Midbrain (tissue), 1 donor: Measurements from ENCODE around the gene RBMS1.

ENCODE experiments used
- DNase-seq: peaks from one replicate; lab custom pipeline; 2025; lab: John Stamatoyannopoulos, UW

RBMS1 gene

DNA sequence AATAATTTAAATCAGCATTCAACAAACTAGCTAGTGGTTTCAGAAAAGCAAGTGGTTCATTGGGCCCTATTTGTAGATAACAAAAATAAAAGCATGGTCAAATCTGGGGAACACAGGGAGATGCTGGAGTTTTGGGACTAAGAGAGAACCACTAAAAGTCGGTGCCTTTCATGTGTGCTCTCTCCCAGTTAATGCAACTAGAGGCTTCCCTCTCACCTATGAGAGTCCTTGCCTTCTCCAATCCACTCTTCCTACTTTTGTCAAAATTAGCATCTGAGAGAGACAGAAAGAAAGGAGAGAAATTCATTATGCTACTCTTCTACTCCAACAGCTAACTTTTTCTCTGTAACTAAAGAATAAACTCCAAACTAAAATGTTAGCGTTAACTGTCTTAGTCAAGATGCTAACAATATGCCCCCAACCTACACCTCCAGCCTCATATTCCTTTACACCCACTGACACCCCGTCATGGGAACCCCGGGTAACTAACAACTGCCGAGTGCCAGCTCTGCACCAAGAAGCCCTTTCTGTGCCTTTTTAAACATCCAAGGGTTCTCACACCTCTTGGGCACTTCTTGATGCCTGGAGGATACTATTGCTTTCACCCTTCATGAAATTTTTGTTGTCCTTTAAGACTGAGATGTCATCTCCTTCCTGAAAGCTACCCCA, 133.4 kb downstream of the RBMS1 start:
- DNase-seq: no peak

GRCh38 chr2:160358046-160358445, 135.6 kb downstream of the RBMS1 start:
- DNase-seq: no peak

GRCh38 chr2:160356485-160356884, 137.1 kb downstream of the RBMS1 start:
- no peak for DNase-seq

- no peak for DNase-seq
Measured at GRCh38 chr2:160355080-160355479, 138.5 kb downstream of the RBMS1 start.

GRCh38 chr2:160354677-160355076, 138.9 kb downstream of the RBMS1 start:
- DNase-seq: no peak

DNA sequence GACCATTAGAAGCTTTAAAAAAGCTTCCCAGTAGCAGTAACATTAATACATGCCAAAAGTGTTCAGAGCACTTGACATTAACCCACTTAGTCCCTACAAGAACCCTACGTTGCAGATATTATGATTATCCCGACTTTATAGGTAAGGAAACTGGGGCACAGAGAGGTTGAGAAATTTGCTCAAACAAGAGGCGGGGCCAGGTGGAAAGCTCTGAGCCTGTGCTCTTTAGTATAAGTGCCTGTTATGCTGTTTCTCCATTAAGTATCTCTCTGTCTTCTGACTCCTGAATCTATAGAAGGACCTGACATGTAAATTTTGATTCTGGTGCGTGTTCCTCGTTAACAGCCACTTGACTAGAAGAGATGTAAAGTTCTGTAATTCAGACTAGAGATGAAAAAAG, 139.8 kb downstream of the RBMS1 start:
- DNase-seq: no peak

DNA sequence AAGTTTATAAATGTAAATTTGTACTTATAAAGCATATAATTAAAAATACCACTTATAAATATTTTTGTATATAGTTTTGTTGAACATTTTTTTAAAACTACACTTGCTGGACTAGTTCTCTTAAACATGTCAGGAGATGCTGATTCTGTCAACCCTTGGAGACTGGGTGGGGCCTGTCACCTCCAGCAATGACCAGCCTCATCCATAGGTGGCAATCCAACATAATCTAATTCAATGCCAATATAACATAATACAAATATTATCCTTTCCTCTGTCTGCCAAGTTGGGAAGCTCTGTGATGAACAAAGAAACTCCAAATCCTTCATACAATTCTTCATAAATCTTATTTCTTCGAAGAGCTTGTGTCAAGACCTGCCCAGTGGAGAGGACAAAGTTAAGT, 140.4 kb downstream of the RBMS1 start:
- no peak for DNase-seq

GRCh38 chr2:160352500-160352899, 141.1 kb downstream of the RBMS1 start:
- no peak for DNase-seq

- no peak for DNase-seq
Measured at GRCh38 chr2:160351956-160352355, 141.7 kb downstream of the RBMS1 start.

GRCh38 chr2:160349306-160349705, 144.3 kb downstream of the RBMS1 start:
- DNase-seq: no peak

GRCh38 chr2:160347269-160347863, 146.2 kb downstream of the RBMS1 start:
- no peak for DNase-seq

DNA sequence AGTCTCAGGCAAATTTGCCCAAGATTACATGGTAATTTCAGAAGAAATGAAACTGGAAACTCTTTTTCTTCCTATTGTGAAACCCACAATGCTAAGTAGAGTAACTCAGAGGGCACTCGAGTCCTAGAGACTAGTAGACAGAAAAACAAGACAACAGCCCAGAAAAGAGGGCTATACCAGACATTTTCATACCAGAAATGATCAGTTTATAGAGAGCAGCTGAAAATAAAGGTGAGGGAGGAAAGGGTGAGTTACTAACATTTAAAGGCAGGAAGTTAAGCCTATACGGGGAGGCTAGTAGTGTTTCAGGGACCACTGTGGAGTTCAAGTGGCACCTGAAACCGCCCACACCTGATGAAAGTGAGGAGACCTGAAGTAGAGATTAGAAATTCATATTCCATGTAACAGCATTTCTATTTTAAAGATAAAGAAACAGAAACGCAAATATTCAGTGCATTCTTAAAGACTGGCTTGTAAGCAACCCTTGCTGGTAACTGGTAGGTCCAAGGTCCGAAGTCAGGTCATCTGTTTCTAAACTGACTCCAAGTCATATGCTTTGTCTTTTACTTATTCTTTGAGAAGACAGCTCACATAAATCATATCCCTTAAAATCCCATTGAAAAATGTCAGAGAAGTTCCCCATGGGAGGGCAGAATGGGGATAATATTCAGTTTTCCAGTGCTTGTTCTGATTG, 148.4 kb downstream of the RBMS1 start:
- no peak for DNase-seq

DNA sequence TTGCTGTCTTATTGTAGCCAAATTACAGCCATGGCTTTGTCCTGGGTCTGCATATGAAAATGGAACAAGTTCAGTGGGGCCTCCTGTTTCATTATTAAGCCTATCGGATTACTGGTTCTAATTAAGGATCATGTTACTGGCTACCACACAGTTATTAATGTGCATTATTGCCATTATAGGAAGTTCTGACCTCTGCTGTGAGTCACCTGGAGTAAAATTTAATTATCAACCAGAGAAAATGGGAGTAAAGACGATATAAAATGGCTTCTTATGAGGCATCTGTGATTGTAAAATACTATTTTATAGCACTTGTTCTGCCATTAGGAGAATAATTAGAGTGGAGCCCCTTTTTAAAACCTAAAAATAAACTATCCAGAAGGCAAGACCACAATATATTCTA, 150.2 kb downstream of the RBMS1 start:
- DNase-seq: no peak

- no peak for DNase-seq
Measured at GRCh38 chr2:160339726-160340125, 153.9 kb downstream of the RBMS1 start.

- DNase-seq: no peak
Measured at GRCh38 chr2:160338901-160339685, 154.5 kb downstream of the RBMS1 start.

- no peak for DNase-seq
Measured at GRCh38 chr2:160337728-160338127, 155.9 kb downstream of the RBMS1 start.

DNA sequence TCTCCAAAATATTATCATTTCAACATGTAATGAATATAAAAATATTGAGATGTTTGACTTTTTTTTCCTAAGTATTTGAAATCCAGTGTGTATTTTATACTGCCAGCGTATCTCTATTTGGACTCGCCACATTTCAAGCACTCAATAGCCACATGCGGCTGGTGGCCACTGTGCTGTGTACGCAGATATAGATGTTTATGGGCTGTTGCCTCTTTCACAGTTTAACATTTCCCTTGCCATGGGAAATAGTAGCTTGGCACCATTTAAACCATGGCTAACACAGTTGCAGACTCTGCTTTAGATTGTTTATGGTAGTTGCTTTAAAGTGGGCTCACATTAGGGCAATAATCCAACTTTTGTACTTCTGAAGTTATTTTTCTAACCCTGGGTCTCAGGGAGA, 157.0 kb downstream of the RBMS1 start:
- DNase-seq: no peak

DNA sequence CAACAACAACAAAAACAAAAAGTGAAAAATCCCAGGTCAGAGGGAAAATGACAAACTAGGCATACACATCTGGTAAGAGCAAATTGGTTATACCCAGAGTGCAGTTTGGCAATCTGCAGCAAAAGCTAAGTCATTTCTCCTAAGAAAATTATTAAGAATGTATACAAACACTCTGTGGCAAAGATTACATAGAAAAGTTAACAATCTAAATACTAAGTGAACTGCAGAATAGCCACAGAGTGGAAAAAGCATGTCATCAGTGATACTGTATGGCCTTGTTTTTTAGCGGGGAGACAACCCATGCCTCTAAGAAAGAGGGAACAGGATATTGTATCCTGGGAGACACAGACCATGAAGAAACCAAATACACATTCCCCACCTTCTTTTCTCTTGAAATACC, 157.5 kb downstream of the RBMS1 start:
- no peak for DNase-seq

DNA sequence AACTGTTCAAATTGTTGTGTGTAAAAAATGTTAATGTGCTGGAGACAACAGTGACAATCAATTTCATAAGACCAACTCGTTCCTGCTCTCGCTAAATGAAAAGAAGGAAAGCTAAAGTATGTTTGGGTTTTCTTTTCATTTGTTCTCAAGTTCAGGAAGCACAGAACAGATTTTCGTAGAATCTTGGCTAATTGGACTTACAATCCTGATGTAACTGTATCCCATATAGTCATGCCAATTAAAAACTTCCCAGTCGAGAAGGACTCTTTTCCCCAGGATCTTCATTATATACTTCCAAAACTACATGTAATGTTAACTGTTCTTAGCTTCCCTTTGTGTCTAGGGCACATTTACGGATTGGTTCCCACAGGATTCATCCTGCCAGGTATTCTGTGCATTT, 158.2 kb downstream of the RBMS1 start:
- no peak for DNase-seq

DNA sequence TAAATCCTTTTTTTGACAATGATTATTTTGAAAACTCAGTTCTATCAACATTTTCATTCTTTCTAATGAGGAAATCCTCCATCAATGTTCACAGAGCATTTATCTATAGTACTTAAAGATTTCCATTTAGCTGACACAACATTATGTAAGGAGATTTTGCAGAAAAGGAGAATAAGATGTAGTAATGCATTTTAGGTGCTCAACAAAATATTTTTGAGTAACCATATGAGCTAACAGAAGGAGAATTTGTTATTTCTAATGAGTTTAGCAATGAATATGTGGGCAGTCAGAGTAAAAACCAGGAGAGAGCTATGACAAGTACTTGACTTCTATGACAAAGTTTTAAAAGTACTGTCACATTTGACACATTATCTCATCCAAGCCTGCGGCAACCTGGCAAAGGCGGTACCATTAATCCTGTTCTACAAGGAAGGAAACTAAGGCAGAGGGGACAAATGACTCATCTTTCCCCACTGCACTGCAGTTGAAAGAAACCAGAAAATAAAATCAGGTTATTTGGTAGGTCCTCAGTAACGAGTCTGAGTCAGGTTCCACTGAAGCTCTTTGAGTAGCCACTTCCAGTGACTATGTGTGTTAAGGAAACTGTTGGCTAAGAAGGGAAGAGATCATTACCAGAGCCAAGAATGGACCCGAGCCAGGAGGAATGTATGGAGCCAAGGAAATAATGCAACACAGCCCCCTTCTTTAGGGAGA, 159.4 kb downstream of the RBMS1 start:
- no peak for DNase-seq

GRCh38 chr2:160333324-160334027, 160.1 kb downstream of the RBMS1 start:
- no peak for DNase-seq
